Stimulated activated CD4-positive, alpha-beta T cell treated with anti-CD3 and anti-CD28 coated beads, Interleukin-1b, Interleukin-23, amount 100 ng/mL, for 4 hours (primary cell): ENCODE results near the gene RELT.
"Not testable (repeated sequence)": the region's sequence is repeated elsewhere in the genome, so short reads cannot be mapped to it uniquely, and the experiment has no call there.

Source experiments
- DNase-seq, 2 donors: peaks; one replicate each; pipeline ENCODE4 v3.0.0-alpha.2; 2020; ENCODE audit warnings: low read depth in 2 of 2

The RELT gene

GRCh38 chr11:73436859-73437258 lies 60.7 kb downstream of the RELT start:
- DNase-seq: not testable (repeated sequence)

GRCh38 chr11:73439002-73439843 lies 63.0 kb downstream of the RELT start:
- no peak for DNase-seq

- DNase-seq: no peak
Observed at GRCh38 chr11:73445980-73446379, 69.8 kb downstream of the RELT start.

GRCh38 chr11:73446766-73447165 lies 70.6 kb downstream of the RELT start:
- DNase-seq: no peak
